Hair follicular keratinocyte (primary cell): ENCODE measurements around the gene HOXD4. TPM values are rescaled to one million over a fixed set of nuclear protein-coding genes. Genes with fewer than 3 reads are reported as not detected.

Experiments used
- total RNA-seq: library from RNA; depleted of rRNA; stranded (reverse); fragments of >200 nt; gene quantifications from 2 replicates; pipeline ENCODE4 v1.2.3, GENCODE V29; 2015

HOXD4 gene
- not detected in 2 replicates for total RNA-seq

DNA sequence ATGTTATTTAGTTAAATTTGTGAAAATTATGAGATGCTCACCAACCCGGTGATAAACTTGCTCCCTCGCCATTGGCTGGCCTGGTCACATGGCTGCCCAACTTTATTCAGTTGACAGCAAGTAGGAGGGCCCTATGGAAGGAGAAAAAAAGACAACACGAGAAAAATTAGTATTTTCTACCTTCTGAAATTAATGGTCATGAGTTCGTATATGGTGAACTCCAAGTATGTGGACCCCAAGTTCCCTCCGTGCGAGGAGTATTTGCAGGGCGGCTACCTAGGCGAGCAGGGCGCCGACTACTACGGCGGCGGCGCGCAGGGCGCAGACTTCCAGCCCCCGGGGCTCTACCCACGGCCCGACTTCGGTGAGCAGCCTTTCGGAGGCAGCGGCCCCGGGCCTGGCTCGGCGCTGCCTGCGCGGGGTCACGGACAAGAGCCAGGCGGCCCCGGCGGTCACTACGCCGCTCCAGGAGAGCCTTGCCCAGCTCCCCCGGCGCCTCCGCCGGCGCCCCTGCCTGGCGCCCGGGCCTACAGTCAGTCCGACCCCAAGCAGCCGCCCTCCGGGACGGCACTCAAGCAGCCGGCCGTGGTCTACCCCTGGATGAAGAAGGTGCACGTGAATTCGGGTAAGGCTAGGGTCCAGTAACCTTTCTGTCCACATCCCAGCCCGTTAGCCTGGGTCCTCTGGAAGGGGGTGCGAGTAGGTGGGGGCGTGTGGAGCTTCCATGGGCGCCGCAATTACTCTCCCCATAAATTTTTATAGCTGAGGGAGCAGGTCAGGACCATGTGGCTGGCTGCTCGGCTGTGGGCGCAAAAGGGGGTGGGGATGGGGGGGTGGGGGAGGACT, at the start of gene HOXD4:
Gene HOXD4 (plus strand): TSS at position 109 of the 846 bp plus-strand sequence. CDS start 84 bp downstream, at position 193.

DNA sequence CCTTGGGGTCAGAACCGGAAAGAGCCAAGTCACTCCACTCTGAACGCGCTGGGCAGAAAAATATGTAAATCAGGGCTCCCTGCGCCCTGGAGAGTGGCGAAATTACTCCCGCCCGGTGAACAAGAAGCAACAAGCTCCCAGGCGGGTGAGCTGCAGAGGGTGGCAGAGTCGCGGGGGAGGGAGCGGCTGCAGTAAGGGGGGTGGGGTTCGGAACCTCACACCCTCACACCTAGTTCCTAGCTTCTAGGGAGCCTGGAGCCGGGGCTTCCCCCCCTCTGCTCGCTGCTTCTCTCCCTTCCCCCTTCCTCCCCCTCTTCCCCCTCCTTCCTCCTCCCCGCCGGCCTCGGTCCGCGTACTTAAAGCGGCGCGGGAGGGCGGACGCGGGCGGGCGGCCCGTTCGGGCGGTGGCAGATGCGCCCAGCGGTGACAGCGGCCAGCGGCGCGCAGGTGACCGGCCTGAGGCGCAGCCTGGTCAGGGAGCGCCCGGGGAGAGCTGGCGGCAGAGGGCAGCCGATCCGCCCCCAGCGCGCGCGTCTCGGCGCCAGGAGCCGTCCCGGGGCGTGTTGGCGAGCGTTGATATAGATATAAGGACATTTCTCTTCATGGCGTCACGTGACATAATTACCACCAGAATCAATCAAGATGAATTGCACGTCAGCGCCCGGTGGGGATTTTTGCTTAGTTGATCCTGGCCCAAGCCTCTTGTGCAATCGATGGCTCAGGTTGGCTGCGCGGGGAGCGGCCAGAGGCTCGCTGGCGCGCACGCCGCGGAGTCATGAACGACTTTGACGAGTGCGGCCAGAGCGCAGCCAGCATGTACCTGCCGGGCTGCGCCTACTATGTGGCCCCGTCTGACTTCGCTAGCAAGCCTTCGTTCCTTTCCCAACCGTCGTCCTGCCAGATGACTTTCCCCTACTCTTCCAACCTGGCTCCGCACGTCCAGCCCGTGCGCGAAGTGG, 44.5 kb upstream of the HOXD4 start, which contains the start of gene HOXD11:
Gene HOXD11 (plus strand): TSS at position 700 of the 959 bp plus-strand sequence. CDS start 76 bp downstream, at position 776.

DNA sequence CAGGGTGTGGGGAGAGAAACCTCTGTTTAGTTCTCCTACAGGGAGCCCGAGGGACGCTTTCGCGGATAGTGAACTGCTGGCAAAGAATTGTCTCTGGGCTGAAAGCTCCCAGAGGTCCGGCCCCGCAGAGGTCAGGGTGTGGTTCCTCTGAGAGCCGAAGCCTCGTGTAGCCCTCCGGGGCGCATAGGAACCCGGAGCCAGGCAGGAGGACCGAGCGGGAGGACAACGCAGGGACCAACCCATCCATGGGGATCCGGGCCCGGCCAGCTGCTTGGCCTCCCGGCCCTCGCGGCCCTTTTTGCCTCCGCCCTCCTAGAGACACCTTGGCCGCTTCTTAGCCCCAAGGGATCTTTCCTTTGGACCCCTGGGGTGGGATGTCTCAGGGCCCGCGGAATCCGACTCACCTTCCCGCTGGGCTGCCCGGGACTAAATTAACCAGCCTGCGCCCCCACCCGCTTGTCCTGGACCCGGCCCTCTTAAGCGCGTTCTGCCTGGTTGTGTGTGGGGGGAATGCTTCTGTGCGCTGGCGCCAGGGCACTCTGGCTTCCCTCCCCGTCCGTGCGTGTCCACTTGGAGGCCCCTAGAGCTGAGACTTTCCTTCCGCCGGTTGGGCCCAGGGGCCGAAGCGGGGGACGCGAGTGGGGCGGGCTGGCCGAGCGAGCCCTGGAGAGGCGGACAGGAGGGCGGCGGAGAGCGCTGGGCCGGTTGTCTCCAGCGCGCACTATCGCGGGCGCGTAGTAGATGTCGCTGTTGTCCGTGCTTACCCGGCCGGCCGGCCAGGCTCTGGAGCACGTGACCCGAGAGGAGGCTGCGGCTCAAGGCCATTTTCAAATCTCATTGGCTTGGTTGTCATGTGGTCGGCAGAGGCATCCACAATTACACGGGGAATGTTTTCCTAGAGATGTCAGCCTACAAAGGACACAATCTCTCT, 35.2 kb upstream of the HOXD4 start, which contains the start of gene HOXD10:
Gene HOXD10 (plus strand): TSS at position 896 of the 931 bp plus-strand sequence. CDS start 56 bp downstream, outside the sequence.

DNA sequence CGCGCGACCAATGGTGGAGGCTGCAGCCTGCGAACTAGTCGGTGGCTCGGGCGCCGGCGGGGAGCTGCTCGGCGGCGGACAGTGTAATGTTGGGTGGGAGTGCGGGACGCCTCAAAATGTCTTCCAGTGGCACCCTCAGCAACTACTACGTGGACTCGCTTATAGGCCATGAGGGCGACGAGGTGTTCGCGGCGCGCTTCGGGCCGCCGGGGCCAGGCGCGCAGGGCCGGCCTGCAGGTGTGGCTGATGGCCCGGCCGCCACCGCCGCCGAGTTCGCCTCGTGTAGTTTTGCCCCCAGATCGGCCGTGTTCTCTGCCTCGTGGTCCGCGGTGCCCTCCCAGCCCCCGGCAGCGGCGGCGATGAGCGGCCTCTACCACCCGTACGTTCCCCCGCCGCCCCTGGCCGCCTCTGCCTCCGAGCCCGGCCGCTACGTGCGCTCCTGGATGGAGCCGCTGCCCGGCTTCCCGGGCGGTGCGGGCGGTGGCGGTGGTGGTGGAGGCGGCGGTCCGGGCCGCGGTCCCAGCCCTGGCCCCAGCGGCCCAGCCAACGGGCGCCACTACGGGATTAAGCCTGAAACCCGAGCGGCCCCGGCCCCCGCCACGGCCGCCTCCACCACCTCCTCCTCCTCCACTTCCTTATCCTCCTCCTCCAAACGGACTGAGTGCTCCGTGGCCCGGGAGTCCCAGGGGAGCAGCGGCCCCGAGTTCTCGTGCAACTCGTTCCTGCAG, 28.5 kb upstream of the HOXD4 start, which contains the start of gene HOXD9:
Gene HOXD9 (plus strand): TSS at position 37 of the 728 bp plus-strand sequence. CDS start 50 bp downstream, at position 87.

DNA sequence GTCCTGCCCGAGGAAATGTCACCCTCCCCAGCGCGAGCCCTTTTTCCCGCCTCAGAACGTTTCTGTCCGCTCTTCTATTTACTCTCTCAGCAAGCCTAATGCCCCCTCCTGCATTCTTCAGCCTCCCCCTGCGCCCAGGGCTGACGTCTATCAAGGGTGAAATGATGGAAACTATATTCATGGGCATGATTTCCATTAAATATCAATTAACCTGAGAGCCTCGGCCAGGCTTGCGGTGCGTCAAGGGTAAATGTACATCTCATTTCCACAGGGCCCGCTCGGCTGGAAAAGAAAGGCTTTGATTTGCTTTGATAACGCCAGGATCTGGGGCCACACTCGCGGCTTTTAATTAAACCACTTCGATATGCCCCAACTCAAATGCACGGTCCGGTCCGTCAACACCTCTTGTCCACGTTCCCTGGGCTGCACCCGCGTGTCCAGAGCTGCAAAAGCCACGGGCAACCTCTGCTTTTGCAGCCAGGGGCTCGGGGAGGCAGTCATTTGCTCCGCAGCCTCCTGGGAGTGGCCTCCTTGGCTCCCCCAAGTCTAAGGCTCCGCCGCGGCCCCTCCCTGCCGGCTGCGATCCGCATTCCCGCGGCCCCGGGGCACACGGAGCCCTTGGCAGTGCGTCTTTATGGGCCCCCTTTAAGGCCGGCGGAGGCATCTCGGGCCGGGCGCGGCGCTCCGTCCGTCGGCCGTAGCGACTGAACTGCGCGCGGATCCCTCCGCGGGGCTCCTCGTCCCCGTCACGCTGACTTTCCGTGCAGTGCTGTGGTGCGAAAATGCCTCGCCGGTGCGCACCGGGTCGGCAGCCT, 22.2 kb upstream of the HOXD4 start, which contains the start of gene HOXD8:
Gene HOXD8 (plus strand): TSS at position 724 of the 815 bp plus-strand sequence. CDS start 662 bp downstream, outside the sequence.

DNA sequence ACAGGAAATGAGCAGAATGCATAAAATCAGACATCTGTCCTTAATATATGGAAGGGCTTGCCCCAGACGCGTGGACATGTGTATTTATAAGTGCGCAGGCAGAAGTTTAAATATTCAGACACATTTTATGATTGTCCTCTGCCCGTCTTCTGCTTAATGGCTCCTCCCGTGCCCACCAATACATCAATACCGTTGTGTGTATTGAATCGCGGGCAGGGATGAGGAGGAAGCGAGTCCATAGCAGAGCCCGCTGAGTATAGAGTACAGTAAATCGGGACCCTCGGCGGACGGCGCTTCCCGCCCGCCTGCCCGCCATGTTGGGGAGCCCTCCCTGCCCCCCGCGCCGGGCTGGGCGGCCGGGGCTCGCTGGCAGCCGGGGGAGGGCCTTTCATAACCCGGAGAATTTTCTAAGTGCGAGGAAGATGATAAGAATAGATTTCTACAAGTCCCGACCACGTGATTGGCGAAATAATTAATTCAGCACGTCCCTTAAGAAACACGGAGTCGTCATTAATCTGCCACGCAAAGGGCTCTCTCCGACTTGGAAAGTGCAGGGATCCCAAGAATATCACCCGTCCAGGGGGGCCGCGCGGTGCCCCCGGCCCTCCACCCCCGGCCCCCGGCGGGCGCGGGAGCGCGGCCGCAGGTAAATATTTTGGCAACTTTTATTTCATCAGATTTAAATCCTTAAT, 5.6 kb downstream of the HOXD4 start, which contains the start of gene HOXD3:
Gene HOXD3 (plus strand): TSS at position 501 of the 692 bp plus-strand sequence. CDS start 11,808 bp downstream, outside the sequence.

DNA sequence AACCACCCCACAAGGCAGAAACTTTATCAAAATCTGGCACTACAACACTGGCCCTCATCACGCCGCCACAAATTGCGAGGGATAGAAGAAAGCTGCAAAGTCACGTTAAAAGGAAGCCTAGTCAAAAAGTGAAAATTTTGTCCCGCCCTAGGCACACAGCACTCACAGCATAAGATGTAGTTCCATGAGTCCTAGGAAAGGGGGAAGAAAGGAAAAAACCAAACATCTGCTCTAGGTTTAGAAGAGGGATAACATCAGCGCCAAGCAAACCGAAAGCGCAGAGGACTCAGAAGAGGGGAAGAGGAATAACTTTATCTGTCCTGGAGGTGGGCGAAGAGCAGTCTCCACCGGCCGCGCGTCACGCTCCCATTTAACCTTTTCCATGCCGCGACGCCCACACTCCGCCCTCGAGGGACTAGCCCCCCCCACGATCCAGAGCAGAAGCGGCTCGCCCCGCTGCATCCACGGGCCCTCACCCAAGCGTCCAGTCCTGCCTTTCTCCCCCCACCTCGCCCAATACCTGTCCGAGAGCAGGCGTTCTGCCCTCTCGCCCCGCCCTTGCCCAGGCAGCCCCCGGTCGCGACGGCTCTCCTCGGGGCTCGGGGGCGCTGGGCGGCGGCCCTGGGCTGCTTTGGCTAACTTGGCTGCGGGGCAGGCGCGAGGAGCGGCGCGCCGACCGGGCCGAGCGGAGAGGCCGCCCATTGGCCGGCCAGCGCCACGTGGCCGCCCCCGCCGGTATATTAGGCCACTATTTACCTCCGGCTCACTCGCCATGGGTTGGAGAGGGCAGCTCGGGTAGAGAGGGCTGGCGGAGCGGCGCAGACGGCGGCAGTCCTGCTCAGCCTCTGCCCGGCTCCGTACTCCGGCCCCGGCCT, 36.8 kb downstream of the HOXD4 start, which contains the start of gene HOXD1:
Gene HOXD1 (plus strand): TSS at position 770 of the 875 bp plus-strand sequence. CDS start 134 bp downstream, outside the sequence.

Other genes with a start within 250 kb of the HOXD4 start
- gene LNPK, start 149.3 kb upstream of the HOXD4 start, total RNA-seq = 13.9 and 17.6 TPM in 2 replicates
- gene EVX2, start 67.6 kb upstream of the HOXD4 start, total RNA-seq = not detected in 2 replicates
- gene HOXD13, start 58.8 kb upstream of the HOXD4 start, total RNA-seq = not detected in 2 replicates
- gene HOXD12, start 51.8 kb upstream of the HOXD4 start, total RNA-seq = not detected in 2 replicates
- gene HOXD11, start 44.3 kb upstream of the HOXD4 start, total RNA-seq = not detected in 2 replicates
- not detected in 2 replicates for gene HOXD10, start 34.8 kb upstream of the HOXD4 start, total RNA-seq
- not detected in 2 replicates for gene HOXD9, start 28.8 kb upstream of the HOXD4 start, total RNA-seq
- 1.2 TPM in 1 of 2 replicates, not detected in the other for gene HOXD8, start 21.8 kb upstream of the HOXD4 start, total RNA-seq
- not detected in 2 replicates for gene HOXD3, start 5.8 kb downstream of the HOXD4 start, total RNA-seq
- not detected in 2 replicates for gene HOXD1, start 37.1 kb downstream of the HOXD4 start, total RNA-seq
- gene MTX2, start 117.9 kb downstream of the HOXD4 start, total RNA-seq = 53.0 and 60.5 TPM in 2 replicates